ENCODE measurements around the gene NSF.

Gene NSF

DNA sequence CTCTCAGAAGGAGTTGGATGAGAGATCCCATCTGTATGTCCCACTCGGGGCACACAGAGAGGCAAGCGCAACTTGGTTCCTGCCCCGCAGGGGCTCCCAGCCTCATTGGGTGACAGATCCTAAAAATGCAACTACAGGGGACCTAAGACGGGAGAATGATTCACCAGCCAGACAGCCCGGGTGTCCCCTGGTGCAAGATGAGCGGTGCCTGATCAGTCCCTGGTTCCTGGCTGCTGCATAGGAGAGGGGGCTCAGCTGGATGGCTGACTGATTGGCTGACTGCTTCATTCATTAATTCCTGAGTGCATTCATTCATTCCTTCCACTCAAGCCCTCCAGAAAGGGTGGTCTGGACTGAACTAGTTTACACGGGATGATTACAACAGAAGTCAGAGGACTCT, 206.1 kb downstream of the NSF start:
- no peak for TF ChIP-seq TAF1 (IDR thresholded peaks at IDR 0.05; ENCODE audit: borderline replicate concordance, insufficient read depth, low read length)
- TF ChIP-seq FOXP2 (optimal IDR thresholded peaks at IDR 0.05; ENCODE audit: borderline replicate concordance, extremely low read depth, extremely low read length, insufficient read depth) = no peak
- TF ChIP-seq POLR2AphosphoS5 (IDR thresholded peaks at IDR 0.05; ENCODE audit: low read depth, low read length) = no peak
- TF ChIP-seq, protein P1, sequence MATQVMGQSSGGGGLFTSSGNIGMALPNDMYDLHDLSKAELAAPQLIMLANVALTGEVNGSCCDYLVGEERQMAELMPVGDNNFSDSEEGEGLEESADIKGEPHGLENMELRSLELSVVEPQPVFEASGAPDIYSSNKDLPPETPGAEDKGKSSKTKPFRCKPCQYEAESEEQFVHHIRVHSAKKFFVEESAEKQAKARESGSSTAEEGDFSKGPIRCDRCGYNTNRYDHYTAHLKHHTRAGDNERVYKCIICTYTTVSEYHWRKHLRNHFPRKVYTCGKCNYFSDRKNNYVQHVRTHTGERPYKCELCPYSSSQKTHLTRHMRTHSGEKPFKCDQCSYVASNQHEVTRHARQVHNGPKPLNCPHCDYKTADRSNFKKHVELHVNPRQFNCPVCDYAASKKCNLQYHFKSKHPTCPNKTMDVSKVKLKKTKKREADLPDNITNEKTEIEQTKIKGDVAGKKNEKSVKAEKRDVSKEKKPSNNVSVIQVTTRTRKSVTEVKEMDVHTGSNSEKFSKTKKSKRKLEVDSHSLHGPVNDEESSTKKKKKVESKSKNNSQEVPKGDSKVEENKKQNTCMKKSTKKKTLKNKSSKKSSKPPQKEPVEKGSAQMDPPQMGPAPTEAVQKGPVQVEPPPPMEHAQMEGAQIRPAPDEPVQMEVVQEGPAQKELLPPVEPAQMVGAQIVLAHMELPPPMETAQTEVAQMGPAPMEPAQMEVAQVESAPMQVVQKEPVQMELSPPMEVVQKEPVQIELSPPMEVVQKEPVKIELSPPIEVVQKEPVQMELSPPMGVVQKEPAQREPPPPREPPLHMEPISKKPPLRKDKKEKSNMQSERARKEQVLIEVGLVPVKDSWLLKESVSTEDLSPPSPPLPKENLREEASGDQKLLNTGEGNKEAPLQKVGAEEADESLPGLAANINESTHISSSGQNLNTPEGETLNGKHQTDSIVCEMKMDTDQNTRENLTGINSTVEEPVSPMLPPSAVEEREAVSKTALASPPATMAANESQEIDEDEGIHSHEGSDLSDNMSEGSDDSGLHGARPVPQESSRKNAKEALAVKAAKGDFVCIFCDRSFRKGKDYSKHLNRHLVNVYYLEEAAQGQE (IDR thresholded peaks at IDR 0.05; ENCODE audit: insufficient read depth in 1 of 2, low read depth in 2 of 2, low read length in 2 of 2) = no peak
- no peak for TF ChIP-seq SIN3A (IDR thresholded peaks at IDR 0.05; ENCODE audit: borderline replicate concordance, insufficient read depth, low read length)

DNA sequence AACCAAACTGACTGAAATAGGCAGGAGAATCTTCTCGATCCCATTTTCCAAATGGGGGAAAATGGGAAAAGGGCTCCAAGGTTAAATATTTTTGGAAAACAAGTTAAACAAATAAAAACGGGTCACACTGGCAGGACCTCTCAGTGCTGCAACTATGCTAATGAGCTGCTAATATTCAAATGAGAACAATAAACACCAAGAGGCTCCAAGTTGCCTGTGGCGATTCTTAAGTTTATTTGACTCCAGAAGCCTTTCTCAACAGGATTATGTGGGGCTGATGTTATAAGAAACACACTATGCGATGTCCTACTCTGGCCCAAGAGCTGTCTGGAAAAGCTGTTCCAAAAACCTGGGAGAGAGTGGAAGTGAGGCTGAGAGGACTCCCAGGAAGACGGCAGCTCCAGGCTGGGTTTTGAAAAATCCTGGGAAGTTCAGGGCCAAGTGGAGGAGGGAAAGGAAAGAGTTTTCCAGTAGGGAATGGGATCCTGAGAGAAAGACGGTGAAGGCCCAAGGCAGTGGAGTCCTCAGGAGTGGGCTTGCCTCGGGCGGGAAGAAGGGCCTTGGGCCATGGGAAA, 206.6 kb downstream of the NSF start:
- TF ChIP-seq TAF1 (IDR thresholded peaks at IDR 0.05; ENCODE audit: borderline replicate concordance, insufficient read depth, low read length) = no peak
- no peak for TF ChIP-seq FOXP2 (optimal IDR thresholded peaks at IDR 0.05; ENCODE audit: borderline replicate concordance, extremely low read depth, extremely low read length, insufficient read depth)
- TF ChIP-seq POLR2AphosphoS5 (IDR thresholded peaks at IDR 0.05; ENCODE audit: low read depth, low read length) = no peak
- TF ChIP-seq, protein P1 (IDR thresholded peaks at IDR 0.05; ENCODE audit: insufficient read depth in 1 of 2, low read depth in 2 of 2, low read length in 2 of 2) = no peak
- TF ChIP-seq SIN3A (IDR thresholded peaks at IDR 0.05; ENCODE audit: borderline replicate concordance, insufficient read depth, low read length) = no peak

DNA sequence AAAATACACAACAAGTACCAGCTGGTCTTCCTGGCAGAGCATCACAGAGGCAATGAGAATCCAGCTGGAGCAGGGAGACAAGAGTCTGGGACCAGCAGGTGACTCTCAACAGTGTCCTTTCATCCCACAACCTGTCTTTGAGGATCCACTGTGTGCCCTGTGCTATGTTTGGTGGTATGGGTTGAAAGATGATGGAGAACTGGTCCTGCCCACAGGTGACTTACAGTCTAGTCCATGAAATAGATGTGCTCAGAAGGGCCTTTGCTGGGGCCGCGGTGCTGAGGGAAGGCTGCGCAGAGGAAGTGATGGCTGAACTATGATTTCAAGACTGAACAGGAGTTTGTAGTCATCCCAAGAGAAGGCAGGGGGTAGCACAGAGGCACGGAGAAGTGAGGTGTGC, 210.1 kb downstream of the NSF start:
- TF ChIP-seq TAF1 (IDR thresholded peaks at IDR 0.05; ENCODE audit: borderline replicate concordance, insufficient read depth, low read length) (no peak), POLR2AphosphoS5 (IDR thresholded peaks at IDR 0.05; ENCODE audit: low read depth, low read length) (no peak), SIN3A (IDR thresholded peaks at IDR 0.05; ENCODE audit: borderline replicate concordance, insufficient read depth, low read length) (no peak), FOXP2 (optimal IDR thresholded peaks at IDR 0.05; ENCODE audit: borderline replicate concordance, extremely low read depth, extremely low read length, insufficient read depth) (no peak)
- TF ChIP-seq, protein P1 (IDR thresholded peaks at IDR 0.05; ENCODE audit: insufficient read depth in 1 of 2, low read depth in 2 of 2, low read length in 2 of 2) = no peak

DNA sequence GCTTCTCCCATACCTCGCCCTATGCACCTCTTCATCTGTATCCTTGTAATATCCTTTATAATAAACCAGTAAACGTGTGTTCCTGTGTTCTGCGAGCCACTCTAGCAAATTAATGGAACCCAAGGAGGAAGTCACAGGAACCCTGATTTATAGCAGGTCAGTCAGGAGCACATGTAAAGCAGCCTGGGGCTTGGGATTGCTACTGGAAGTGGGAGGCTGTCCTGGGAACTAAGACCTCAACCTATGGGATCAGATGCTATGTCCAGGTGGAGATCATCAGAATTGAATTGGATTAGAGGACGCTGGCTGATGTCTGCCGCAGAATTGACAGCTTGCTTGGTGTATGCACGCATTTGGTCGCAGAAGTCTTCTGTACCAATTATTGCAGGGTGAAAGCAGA, 212.3 kb downstream of the NSF start:
- TF ChIP-seq SIN3A (IDR thresholded peaks at IDR 0.05; ENCODE audit: borderline replicate concordance, insufficient read depth, low read length) (no peak), POLR2AphosphoS5 (IDR thresholded peaks at IDR 0.05; ENCODE audit: low read depth, low read length) (no peak), FOXP2 (optimal IDR thresholded peaks at IDR 0.05; ENCODE audit: borderline replicate concordance, extremely low read depth, extremely low read length, insufficient read depth) (no peak), TAF1 (IDR thresholded peaks at IDR 0.05; ENCODE audit: borderline replicate concordance, insufficient read depth, low read length) (no peak)
- TF ChIP-seq, protein P1 (IDR thresholded peaks at IDR 0.05; ENCODE audit: insufficient read depth in 1 of 2, low read depth in 2 of 2, low read length in 2 of 2) = no peak

Data from PFSK-1 (cell line).